KMS-11 (cell line): ENCODE data around the gene TMEM132A.

Source experiments
- H2AFZ ChIP-seq: fragments of 200-600 bp; sonication (generic); 2 replicates; pipeline ENCODE4 v1.6.1; 2016; ENCODE audit warnings: antibody characterized with exemption, mixed run types, low read depth
- H3K27ac ChIP-seq: fragments of 200-600 bp; sonication (generic); 2 replicates; pipeline ENCODE4 v1.6.1; 2016; ENCODE audit warnings: mild to moderate bottlenecking, mixed run types
- H3K27me3 ChIP-seq: fragments of 200-600 bp; sonication (generic); 2 replicates; pipeline ENCODE4 v1.6.1; 2017; ENCODE audit warnings: mild to moderate bottlenecking, low read depth, mixed run types, moderate library complexity; ENCODE audit not compliant: insufficient read depth
- H3K36me3 ChIP-seq: fragments of 200-600 bp; sonication (generic); 2 replicates; pipeline ENCODE4 v1.6.1; 2017; ENCODE audit warnings: mild to moderate bottlenecking, mixed run types; ENCODE audit not compliant: insufficient read depth
- H3K4me1 ChIP-seq: fragments of 200-600 bp; sonication (generic); 2 replicates; pipeline ENCODE4 v1.6.1; 2016; ENCODE audit warnings: mild to moderate bottlenecking, low read depth, mixed run types; ENCODE audit not compliant: poor library complexity, severe bottlenecking
- H3K4me2 ChIP-seq: fragments of 200-600 bp; sonication (generic); 2 replicates; pipeline ENCODE4 v1.7.0; 2016; ENCODE audit warnings: mild to moderate bottlenecking, mixed run types
- H3K4me3 ChIP-seq: fragments of 200-600 bp; sonication (generic); IDR thresholded peaks from 2 replicates; pipeline ENCODE4 v1.6.1; 2017; ENCODE audit warnings: low read depth, low read length, mixed read lengths; ENCODE audit not compliant: insufficient read depth
- H3K79me2 ChIP-seq: fragments of 200-600 bp; sonication (generic); 2 replicates; pipeline ENCODE4 v1.6.1; 2016; ENCODE audit warnings: low read depth, mixed run types; ENCODE audit not compliant: insufficient read depth
- H3K9ac ChIP-seq: fragments of 200-600 bp; sonication (generic); 2 replicates; pipeline ENCODE4 v1.6.1; 2016; ENCODE audit warnings: mild to moderate bottlenecking, mixed run types
- H4K20me1 ChIP-seq: fragments of 200-600 bp; sonication (generic); 2 replicates; pipeline ENCODE4 v1.6.1; 2016; ENCODE audit warnings: mild to moderate bottlenecking, mixed run types; ENCODE audit not compliant: insufficient read depth
- CTCF ChIP-seq: fragments of 200-600 bp; sonication (generic); conservative IDR thresholded peaks from 2 replicates; pipeline ENCODE4 v1.6.1; 2017; ENCODE audit warnings: low read depth, mild to moderate bottlenecking, antibody characterized with exemption, low read length, moderate library complexity, mixed read lengths

TMEM132A gene

DNA sequence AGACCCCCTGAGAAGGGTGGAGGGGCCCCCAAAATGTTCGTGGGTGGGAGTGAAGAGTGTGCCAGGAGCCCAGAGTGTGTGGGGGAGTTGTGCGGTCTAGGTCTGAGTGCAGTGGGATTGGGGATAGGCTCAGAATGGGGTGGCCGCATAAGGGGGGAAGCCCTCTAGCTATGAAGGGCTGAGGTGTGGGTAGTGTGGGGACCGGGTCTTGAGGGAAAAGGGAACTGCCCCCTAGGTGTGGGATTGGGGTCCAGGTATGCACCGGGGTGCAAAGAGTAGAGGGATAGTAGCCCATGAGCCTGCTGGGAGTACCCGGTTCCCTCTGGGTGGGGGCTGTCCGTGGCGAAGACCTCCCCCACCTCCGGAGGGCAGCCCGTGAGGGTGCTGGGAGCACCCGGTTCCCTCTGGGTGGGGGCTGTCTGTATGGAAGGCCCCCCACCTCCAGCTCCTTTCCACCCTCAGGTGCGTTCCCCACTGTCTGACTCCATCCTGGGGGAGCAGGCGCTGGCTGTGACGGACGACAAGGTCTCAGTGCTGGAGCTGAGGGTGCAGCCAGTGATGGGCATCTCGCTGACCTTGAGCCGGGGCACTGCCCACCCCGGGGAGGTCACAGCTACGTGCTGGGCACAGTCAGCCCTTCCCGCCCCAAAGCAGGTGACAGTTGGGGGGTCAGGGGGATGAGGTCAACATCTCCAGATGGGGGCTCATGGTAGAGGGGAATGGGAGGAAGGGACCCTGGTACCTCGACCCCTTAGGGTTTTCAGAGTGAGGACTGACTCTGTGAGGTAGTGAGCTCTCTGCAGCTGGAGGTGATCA lies 10.7 kb downstream of the TMEM132A start:
- H3K4me1 ChIP-seq = peaks cover 6% of the 10 kb centered on the region
- no peak overlapping the region for H3K9ac ChIP-seq
- no peak overlapping the region for H3K4me3 ChIP-seq
- H3K27ac ChIP-seq = no peak overlapping the region
- TF ChIP-seq CTCF = no peak
- H2AFZ ChIP-seq = no peak overlapping the region
- no peaks in the 10 kb centered on the region for H4K20me1 ChIP-seq
- no peak overlapping the region for H3K4me2 ChIP-seq
- no peaks in the 10 kb centered on the region for H3K79me2 ChIP-seq
- no peaks in the 10 kb centered on the region; the same call in 1 of the 2 replicates for H3K27me3 ChIP-seq
- H3K36me3 ChIP-seq = no peaks in the 10 kb centered on the region

DNA sequence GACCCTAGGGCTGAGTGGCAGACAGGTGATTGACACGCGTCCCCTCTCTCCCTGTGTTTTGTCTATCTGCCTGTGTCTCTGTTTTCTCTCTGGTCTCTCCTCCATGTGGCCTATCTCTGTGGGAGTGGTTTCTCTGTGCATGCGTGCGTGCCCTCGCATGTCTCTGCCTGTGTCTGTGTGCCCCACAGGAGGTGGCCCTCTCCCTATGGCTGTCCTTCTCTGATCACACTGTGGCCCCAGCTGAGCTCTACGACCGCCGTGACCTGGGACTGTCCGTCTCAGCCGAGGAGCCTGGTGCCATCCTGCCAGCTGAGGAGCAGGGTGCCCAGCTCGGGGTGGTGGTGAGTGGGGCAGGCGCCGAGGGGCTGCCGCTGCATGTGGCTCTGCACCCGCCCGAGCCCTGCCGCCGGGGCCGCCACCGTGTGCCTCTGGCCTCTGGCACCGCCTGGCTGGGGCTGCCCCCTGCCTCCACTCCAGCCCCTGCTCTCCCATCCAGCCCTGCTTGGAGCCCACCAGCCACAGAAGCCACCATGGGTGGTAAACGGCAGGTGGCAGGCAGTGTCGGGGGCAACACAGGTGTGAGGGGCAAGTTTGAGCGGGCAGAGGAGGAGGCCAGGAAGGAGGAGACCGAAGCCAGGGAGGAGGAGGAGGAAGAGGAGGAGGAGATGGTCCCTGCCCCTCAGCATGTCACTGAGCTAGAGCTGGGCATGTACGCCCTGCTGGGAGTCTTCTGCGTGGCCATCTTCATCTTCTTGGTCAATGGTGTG lies 11.6 kb downstream of the TMEM132A start:
- Histone ChIP-seq H3K9ac (no peak overlapping the region), H3K79me2 (no peaks in the 10 kb centered on the region), H3K36me3 (no peaks in the 10 kb centered on the region), H3K27me3 (no peaks in the 10 kb centered on the region; the same call in 1 of the 2 replicates), H2AFZ (no peak overlapping the region), H4K20me1 (no peaks in the 10 kb centered on the region), H3K4me3 (no peak overlapping the region), H3K27ac (no peak overlapping the region), H3K4me2 (no peak overlapping the region), H3K4me1 (peaks cover 9% of the 10 kb centered on the region)
- TF ChIP-seq CTCF = no peak

DNA sequence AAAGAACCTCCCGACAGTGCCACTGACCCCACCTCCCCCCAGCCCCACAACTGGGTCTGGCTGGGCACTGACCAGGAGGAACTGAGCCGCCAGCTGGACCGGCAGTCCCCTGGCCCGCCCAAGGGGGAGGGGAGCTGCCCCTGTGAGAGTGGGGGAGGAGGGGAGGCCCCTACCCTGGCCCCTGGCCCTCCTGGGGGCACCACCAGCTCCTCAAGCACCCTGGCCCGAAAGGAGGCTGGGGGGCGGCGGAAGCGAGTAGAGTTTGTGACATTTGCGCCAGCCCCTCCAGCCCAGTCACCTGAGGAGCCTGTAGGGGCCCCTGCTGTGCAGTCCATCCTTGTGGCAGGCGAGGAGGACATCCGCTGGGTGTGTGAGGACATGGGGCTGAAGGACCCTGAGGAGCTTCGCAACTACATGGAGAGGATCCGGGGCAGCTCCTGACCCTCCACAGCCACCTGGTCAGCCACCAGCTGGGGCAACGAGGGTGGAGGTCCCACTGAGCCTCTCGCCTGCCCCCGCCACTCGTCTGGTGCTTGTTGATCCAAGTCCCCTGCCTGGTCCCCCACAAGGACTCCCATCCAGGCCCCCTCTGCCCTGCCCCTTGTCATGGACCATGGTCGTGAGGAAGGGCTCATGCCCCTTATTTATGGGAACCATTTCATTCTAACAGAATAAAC lies 12.3 kb downstream of the TMEM132A start:
- no peak for TF ChIP-seq CTCF
- Histone ChIP-seq H3K36me3 (no peaks in the 10 kb centered on the region), H3K4me3 (no peak overlapping the region), H3K27me3 (no peaks in the 10 kb centered on the region; the same call in 1 of the 2 replicates), H3K4me1 (peaks cover 9% of the 10 kb centered on the region), H3K27ac (no peak overlapping the region), H3K9ac (no peak overlapping the region), H4K20me1 (no peaks in the 10 kb centered on the region), H3K4me2 (no peak overlapping the region), H3K79me2 (no peaks in the 10 kb centered on the region), H2AFZ (no peak overlapping the region)

GRCh38 chr11:60937144-60937527 lies 12.9 kb downstream of the TMEM132A start:
- no peak for TF ChIP-seq CTCF
- Histone ChIP-seq H3K36me3 (no peaks in the 10 kb centered on the region), H3K27ac (no peak overlapping the region), H3K4me3 (no peak overlapping the region), H3K9ac (no peak overlapping the region), H4K20me1 (no peaks in the 10 kb centered on the region), H3K79me2 (no peaks in the 10 kb centered on the region), H3K4me1 (peaks cover 9% of the 10 kb centered on the region), H3K27me3 (no peaks in the 10 kb centered on the region; the same call in 1 of the 2 replicates), H3K4me2 (no peak overlapping the region), H2AFZ (no peak overlapping the region)
